Stimulated activated naive B cell treated with anti-CD40 and anti-IgM and Interleukin-4, amounts not matched to agents 10 μg/mL and 1 μg/mL and 100 μg/mL, for 72 hours (primary cell): ENCODE results near the gene KCTD19.

ENCODE experiments used
- ATAC-seq, 2 donors: fragments of 150-1000 bp; cut with Tn5 transposase; replicated peaks; 2 replicates each; pipeline ENCODE4 v1.10.0; 2021; ENCODE audit warnings: moderate library complexity in 1 of 2
- DNase-seq: peaks from one replicate; pipeline ENCODE4 v3.0.0; 2021
- H3K27ac Mint-ChIP-seq: one replicate; pipeline ENCODE4 v1.8.0; 2022; ENCODE audit warnings: mild to moderate bottlenecking, mixed read lengths
- H3K27me3 Mint-ChIP-seq, 2 donors: one replicate each; pipeline ENCODE4 v1.8.0; 2022; ENCODE audit warnings: mixed read lengths in 2 of 2
- H3K36me3 Mint-ChIP-seq, 2 donors: one replicate each; pipeline ENCODE4 v1.8.0; 2022; ENCODE audit warnings: mixed read lengths in 2 of 2, mild to moderate bottlenecking in 1 of 2
- H3K4me1 Mint-ChIP-seq, 2 donors: one replicate each; pipeline ENCODE4 v1.8.0; 2022; ENCODE audit warnings: mixed read lengths in 2 of 2, mild to moderate bottlenecking in 1 of 2
- H3K4me3 Mint-ChIP-seq, 2 donors: one replicate each; pipeline ENCODE4 v1.8.0; 2022; ENCODE audit warnings: mild to moderate bottlenecking in 2 of 2, mixed read lengths in 2 of 2, moderate library complexity in 1 of 2
- H3K9me3 Mint-ChIP-seq, 2 donors: one replicate each; pipeline ENCODE4 v1.8.0; 2022; ENCODE audit warnings: mixed read lengths in 2 of 2, mild to moderate bottlenecking in 1 of 2

Gene KCTD19

DNA sequence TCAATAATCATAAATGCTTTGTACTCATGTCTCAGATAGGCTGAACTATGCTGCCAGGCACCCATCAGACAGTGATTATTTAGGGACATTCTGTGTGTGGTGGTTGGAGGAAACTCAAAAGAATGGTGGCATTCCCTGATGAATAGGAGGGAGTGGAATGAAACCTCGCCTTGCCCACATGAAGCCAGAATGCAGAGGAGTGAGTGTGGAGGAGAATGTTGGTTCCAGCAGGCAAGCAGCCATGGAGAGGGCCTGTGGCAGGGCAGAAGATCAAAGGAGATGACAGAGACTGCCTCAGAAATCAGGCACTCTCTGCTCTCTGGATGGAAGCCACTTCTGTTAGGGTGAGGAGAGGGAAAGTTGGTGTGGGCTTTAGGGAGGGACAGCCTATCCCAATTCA lies 22.5 kb downstream of the KCTD19 start:
- no peak for ATAC-seq
- no peaks in the 10 kb centered on the region for H3K9me3 Mint-ChIP-seq
- peaks cover 3 to 5% of the 10 kb centered on the region in 2 donors for H3K27me3 Mint-ChIP-seq
- DNase-seq: no peak
- no peak overlapping the region for H3K27ac Mint-ChIP-seq
- H3K4me1 Mint-ChIP-seq: peaks cover 5 to 7% of the 10 kb centered on the region in 2 donors
- H3K36me3 Mint-ChIP-seq: no peaks in the 10 kb centered on the region
- H3K4me3 Mint-ChIP-seq: no peak overlapping the region

GRCh38 chr16:67302970-67303369 lies 23.6 kb downstream of the KCTD19 start:
- Mint-ChIP-seq H3K27ac (no peak overlapping the region), H3K36me3 (no peaks in the 10 kb centered on the region), H3K9me3 (no peaks in the 10 kb centered on the region), H3K27me3 (peaks cover 5 to 7% of the 10 kb centered on the region in 2 donors), H3K4me3 (no peak overlapping the region), H3K4me1 (peaks cover 0 to 3% of the 10 kb centered on the region in 2 donors)
- no peak for ATAC-seq
- DNase-seq: no peak

DNA sequence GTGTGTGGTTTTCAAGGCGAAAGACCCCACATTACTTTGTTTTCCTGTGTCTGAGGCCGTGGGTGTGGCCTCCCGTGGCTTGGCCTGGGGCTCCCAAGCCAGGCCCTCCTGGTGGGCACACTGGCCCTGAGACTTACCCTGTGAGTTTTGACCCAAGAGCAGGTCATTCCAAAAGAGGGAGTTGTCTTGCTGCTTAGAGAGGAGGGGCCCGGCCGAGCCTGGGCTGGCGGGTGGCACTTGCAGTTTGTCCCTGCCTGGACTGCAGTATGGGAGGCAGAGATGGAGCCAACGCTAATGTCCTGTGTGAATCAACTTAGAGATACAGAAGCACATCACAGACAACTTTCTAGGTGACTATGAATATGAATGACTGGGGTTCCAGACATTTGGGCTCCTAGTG lies 24.5 kb downstream of the KCTD19 start:
- Mint-ChIP-seq H3K36me3 (no peaks in the 10 kb centered on the region), H3K9me3 (no peaks in the 10 kb centered on the region), H3K4me1 (peaks cover 0 to 3% of the 10 kb centered on the region in 2 donors), H3K27me3 (peaks cover 5 to 7% of the 10 kb centered on the region in 2 donors), H3K4me3 (no peak overlapping the region), H3K27ac (no peak overlapping the region)
- ATAC-seq: no peak
- no peak for DNase-seq

DNA sequence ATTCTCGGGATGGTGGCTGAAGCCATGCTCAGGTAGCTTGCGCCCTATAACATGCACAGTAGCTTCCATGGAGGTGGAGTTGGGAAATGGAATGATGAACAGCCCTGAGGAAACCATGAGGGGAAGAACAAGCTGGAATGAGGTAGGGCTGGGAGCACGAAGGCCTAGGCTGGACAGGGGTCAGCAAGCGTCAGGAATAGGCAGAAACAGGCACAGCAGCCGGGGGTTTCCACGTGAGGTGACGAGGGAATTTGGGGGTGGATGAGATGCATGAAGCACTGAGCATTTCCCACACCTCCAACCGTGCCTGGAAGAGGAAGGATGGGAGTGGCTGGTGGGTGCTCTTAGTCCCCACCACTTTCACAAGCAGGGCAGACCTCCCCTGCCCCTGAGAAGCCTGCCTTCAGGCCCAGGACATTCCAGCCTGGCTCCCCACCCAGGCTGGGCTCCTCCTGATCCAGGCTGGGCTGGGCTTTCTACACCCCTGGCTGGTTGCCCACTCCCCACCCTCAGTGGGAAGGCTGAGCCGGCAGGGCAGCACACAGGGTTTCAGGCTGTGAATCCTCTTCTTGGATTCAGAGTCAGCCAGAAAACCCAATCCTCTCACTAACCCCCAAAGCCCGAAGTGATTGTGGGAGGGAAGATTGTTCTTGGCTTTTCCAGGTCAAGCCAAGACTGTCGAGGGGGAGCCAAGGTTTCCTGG lies 25.3 kb downstream of the KCTD19 start:
- ATAC-seq (no peak), DNase-seq (no peak)
- Mint-ChIP-seq H3K36me3 (no peaks in the 10 kb centered on the region), H3K27ac (no peak overlapping the region), H3K9me3 (no peaks in the 10 kb centered on the region), H3K27me3 (peaks cover 8 to 9% of the 10 kb centered on the region in 2 donors), H3K4me3 (no peak overlapping the region), H3K4me1 (peaks cover 0 to 3% of the 10 kb centered on the region in 2 donors)

GRCh38 chr16:67299269-67299668 lies 27.3 kb downstream of the KCTD19 start:
- no peak overlapping the region for H3K4me3 Mint-ChIP-seq
- H3K36me3 Mint-ChIP-seq: no peaks in the 10 kb centered on the region
- no peaks in the 10 kb centered on the region for H3K4me1 Mint-ChIP-seq
- no peak for ATAC-seq
- no peak overlapping the region for H3K27ac Mint-ChIP-seq
- no peak for DNase-seq
- H3K27me3 Mint-ChIP-seq: peaks cover 5 to 10% of the 10 kb centered on the region in 2 donors
- no peaks in the 10 kb centered on the region for H3K9me3 Mint-ChIP-seq

- ATAC-seq (no peak), DNase-seq (no peak)
- Mint-ChIP-seq H3K27ac (no peak overlapping the region), H3K9me3 (no peaks in the 10 kb centered on the region), H3K4me1 (no peaks in the 10 kb centered on the region), H3K27me3 (peaks cover 5 to 10% of the 10 kb centered on the region in 2 donors), H3K36me3 (no peaks in the 10 kb centered on the region), H3K4me3 (no peak overlapping the region)
Observed at GRCh38 chr16:67298277-67298676, 28.3 kb downstream of the KCTD19 start.

DNA sequence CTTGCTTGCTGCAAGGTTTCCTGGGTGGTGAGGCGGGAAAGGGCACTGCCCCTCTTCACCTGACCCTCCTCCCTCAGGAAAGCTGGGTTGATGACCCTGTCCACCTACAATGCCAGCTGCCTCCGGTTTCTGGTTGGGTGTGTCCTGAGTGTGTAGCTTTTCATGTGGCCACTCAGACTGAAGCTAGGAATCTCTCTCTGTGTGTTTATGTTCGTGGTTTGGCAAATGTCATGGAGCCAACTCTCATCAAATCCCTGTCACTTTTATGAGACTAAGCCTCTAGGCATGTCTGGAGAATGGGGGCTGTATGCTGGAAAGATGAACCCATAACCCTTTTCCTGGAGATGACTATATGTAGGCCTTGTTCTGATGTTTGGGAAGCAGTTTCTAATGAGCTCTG lies 30.1 kb downstream of the KCTD19 start:
- no peak overlapping the region for H3K27ac Mint-ChIP-seq
- no peak overlapping the region for H3K4me3 Mint-ChIP-seq
- no peaks in the 10 kb centered on the region for H3K4me1 Mint-ChIP-seq
- H3K27me3 Mint-ChIP-seq: peaks cover 5 to 10% of the 10 kb centered on the region in 2 donors
- ATAC-seq: no peak
- no peaks in the 10 kb centered on the region for H3K36me3 Mint-ChIP-seq
- no peaks in the 10 kb centered on the region for H3K9me3 Mint-ChIP-seq
- DNase-seq: no peak

- Mint-ChIP-seq H3K27ac (no peak overlapping the region), H3K4me3 (no peak overlapping the region)
- no peak for DNase-seq
Observed at GRCh38 chr16:67294938-67295361, 31.6 kb downstream of the KCTD19 start.

DNA sequence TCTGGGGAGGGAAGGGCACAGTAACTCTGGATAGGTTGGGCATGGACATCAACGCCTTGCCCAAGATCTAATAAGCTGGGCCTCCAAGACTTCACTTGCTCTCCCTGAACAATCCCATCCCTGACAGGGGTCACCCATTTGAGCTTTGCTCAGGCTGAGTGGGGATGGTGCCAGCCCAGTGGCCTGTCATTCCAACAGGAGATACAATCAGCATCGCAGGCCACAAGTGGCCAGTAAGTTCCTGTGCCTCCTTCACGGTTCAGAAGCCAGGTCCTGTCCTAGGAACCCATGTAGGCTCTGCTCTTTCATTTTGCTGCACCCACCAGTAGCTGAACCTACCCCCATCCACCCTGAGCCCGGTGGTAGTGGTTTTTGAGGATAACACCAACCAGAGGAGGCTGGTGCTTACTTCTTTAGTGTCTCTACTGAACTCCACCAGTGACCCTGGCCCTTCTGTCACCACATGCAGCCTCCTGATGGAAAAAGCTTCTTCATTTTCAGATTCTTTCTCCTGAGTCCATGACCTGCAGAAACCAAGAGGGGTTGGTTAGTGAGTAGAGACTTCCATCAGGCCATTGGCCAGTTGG lies 32.3 kb downstream of the KCTD19 start:
- ATAC-seq: no peak
- no peaks in the 10 kb centered on the region for H3K36me3 Mint-ChIP-seq
- H3K27me3 Mint-ChIP-seq: peaks cover 5 to 10% of the 10 kb centered on the region in 2 donors
- H3K9me3 Mint-ChIP-seq: no peaks in the 10 kb centered on the region
- no peak overlapping the region for H3K4me3 Mint-ChIP-seq
- no peaks in the 10 kb centered on the region for H3K4me1 Mint-ChIP-seq
- H3K27ac Mint-ChIP-seq: no peak overlapping the region
- no peak for DNase-seq

More at GRCh38 chr16:67294938-67295361, 31.6 kb downstream of the KCTD19 start:
- no peaks in the 10 kb centered on the region for H3K4me1 Mint-ChIP-seq
- H3K9me3 Mint-ChIP-seq: no peaks in the 10 kb centered on the region
- peaks cover 5 to 10% of the 10 kb centered on the region in 2 donors for H3K27me3 Mint-ChIP-seq
- ATAC-seq: no peak
- no peaks in the 10 kb centered on the region for H3K36me3 Mint-ChIP-seq

DNA sequence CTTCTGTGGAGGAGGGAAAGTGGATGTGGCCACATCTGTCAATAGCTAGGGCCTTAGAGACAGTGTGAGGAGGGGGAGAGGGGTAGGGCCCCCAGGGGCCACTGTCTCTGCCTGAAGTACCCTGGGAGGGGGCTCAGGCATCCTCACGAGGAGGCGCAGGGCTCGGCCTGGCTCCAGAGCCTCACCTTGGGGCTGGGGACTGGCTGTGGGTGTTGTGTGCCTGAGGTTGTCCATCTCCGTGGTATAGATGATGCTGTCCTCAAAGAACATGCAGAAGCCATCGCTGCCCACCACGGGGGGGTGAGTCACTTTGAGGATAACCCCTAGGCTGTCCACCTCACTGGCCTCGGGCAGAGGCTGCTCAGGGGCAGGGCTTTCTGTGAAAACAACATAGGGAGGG lies 35.1 kb downstream of the KCTD19 start:
- DNase-seq: no peak
- Mint-ChIP-seq H3K36me3 (no peaks in the 10 kb centered on the region), H3K27me3 (peaks cover 3 to 4% of the 10 kb centered on the region in 2 donors), H3K4me3 (no peak overlapping the region), H3K4me1 (no peaks in the 10 kb centered on the region), H3K27ac (no peak overlapping the region), H3K9me3 (no peaks in the 10 kb centered on the region)
- ATAC-seq: no peak

DNA sequence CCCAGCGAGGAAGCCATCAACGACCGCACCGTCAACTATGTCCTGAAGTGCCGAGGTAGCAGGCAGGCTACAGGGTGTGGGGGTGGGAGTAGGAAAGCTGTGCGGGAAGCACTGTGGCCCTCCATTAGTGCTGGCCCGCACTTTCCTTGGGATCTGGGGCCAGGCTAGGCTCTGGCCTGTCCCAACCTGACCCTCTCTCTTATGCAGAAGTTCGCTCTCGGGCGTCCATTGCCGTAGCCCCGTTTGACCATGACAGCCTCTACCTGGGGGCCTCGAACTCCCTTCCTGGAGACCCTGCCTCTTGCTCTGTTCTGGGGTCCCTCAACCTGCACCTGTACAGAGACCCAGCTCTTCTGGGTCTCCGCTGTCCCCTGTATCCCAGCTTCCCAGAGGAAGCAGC lies 38.6 kb downstream of the KCTD19 start:
- no peaks in the 10 kb centered on the region for H3K4me1 Mint-ChIP-seq
- DNase-seq: no peak

DNA sequence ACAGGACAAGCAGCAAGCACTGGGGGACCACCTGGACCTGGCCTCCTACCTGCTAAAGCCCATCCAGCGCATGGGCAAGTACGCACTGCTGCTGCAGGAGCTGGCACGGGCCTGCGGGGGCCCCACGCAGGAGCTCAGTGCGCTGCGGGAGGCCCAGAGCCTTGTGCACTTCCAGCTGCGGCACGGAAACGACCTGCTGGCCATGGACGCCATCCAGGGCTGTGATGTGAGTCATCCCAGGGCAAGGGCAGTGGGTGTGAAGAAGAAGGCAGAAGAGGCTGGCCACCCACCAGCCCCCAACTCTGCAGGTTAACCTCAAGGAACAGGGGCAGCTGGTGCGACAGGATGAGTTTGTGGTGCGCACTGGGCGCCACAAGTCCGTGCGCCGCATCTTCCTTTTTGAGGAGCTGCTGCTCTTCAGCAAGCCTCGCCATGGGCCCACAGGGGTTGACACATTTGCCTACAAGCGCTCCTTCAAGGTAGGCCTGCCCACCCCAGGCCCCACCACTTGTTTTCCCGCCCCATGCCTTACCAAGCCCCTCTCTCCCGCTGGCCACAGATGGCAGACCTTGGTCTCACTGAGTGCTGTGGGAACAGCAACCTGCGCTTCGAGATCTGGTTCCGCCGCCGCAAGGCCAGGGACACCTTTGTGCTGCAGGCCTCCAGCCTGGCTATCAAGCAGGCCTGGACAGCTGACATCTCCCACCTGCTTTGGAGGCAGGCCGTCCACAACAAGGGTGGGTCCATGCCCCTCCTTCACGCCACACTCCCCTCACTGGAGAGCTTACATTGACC lies 39.9 kb downstream of the KCTD19 start:
- no peaks in the 10 kb centered on the region for H3K36me3 Mint-ChIP-seq

More for the DNA sequence above, 38.6 kb downstream of the KCTD19 start:
- H3K27me3 Mint-ChIP-seq: no peaks in the 10 kb centered on the region
- no peak for ATAC-seq
- no peaks in the 10 kb centered on the region for H3K9me3 Mint-ChIP-seq
- no peaks in the 10 kb centered on the region for H3K36me3 Mint-ChIP-seq
- no peak overlapping the region for H3K4me3 Mint-ChIP-seq
- H3K27ac Mint-ChIP-seq: no peak overlapping the region

GRCh38 chr16:67284699-67285646 lies 41.6 kb downstream of the KCTD19 start:
- no peak for DNase-seq
- Mint-ChIP-seq H3K4me1 (no peaks in the 10 kb centered on the region), H3K4me3 (no peak overlapping the region), H3K9me3 (no peaks in the 10 kb centered on the region), H3K36me3 (no peaks in the 10 kb centered on the region), H3K27ac (no peak overlapping the region), H3K27me3 (no peaks in the 10 kb centered on the region)
- no peak for ATAC-seq

More for the DNA sequence above, 39.9 kb downstream of the KCTD19 start:
- DNase-seq: no peak
- no peak overlapping the region for H3K4me3 Mint-ChIP-seq
- no peaks in the 10 kb centered on the region for H3K9me3 Mint-ChIP-seq
- ATAC-seq: no peak
- no peak overlapping the region for H3K27ac Mint-ChIP-seq
- no peaks in the 10 kb centered on the region for H3K4me1 Mint-ChIP-seq
- H3K27me3 Mint-ChIP-seq: no peaks in the 10 kb centered on the region
